ENCODE data around the gene HYKK. TPM values are rescaled to one million over a fixed set of nuclear protein-coding genes. Genes with fewer than 3 reads are reported as not detected.
A peak's percentile ranks its signal among the peaks of the same experiment; 100 is the strongest.

Gene HYKK
- total RNA-seq, 1 experiment from 2014 or later = 3.1 TPM

GRCh38 chr15:78567531-78567930 lies 60.2 kb downstream of the HYKK start:
- H3K4me1 Mint-ChIP-seq = peaks cover 23 to 26% of the 10 kb centered on the region in 2 experiments

More at GRCh38 chr15:78567531-78567930, 60.2 kb downstream of the HYKK start:
- Histone ChIP-seq H2BK15ac (ENCODE audit: low read depth, low read length) (no peak overlapping the region), H2AK5ac (ENCODE audit: insufficient read length, low read length) (no peak overlapping the region), H3K4me1 (ENCODE audit: insufficient read depth, low read length) (no peaks in the 10 kb centered on the region), H2BK120ac (ENCODE audit: low read depth, low read length, poor library complexity, severe bottlenecking) (no peak overlapping the region), H3K9ac (ENCODE audit: extremely low read depth, insufficient read length, low read length) (no peak overlapping the region), H3K18ac (ENCODE audit: insufficient read length, low read depth, low read length) (no peak overlapping the region), H3T11ph (ENCODE audit: low read length) (no peak overlapping the region), H3K27me3 (ENCODE audit: insufficient read depth, low read length) (no peaks in the 10 kb centered on the region), H3K9me3 (ENCODE audit: control insufficient read depth, low read depth, low read length) (no peaks in the 10 kb centered on the region), H3K79me2 (ENCODE audit: insufficient read depth, low read length) (0 out of 2 replicates have a peak, but pooled peaks cover 3% of the 10 kb centered on the region), H3K56ac (ENCODE audit: insufficient read length, low read depth, low read length) (no peak overlapping the region), H3K4me2 (ENCODE audit: insufficient read depth, insufficient read length, low read length) (no peak overlapping the region), H3K4ac (ENCODE audit: low read depth, low read length) (no peak overlapping the region), H3K23me2 (ENCODE audit: insufficient read length, low read depth, low read length, poor library complexity, severe bottlenecking) (peaks cover 6% of the 10 kb centered on the region), H4K5ac (ENCODE audit: insufficient read length, low read depth, low read length) (no peak overlapping the region), H3K23ac (ENCODE audit: insufficient read length, low read depth, low read length) (no peak overlapping the region), H3K14ac (ENCODE audit: insufficient read depth, low read length) (no peak overlapping the region), H4K91ac (ENCODE audit: insufficient read length, low read depth, low read length) (no peak overlapping the region), H2BK20ac (ENCODE audit: low read depth, low read length, poor library complexity, severe bottlenecking) (no peak overlapping the region), H2AFZ (ENCODE audit: low read length) (no peak overlapping the region), H4K20me1 (ENCODE audit: control insufficient read depth, insufficient read depth, insufficient read length) (no peaks in the 10 kb centered on the region), H3K27ac (ENCODE audit: insufficient read length, low read depth, low read length) (no peak overlapping the region), H3K79me1 (ENCODE audit: insufficient read depth, low read depth, low read length, poor library complexity, severe bottlenecking) (no peaks in the 10 kb centered on the region), H2BK5ac (ENCODE audit: insufficient read length, low read length) (no peak overlapping the region), H4K8ac (replicated peaks; ENCODE audit: insufficient read length, low read depth, low read length) (no peak overlapping the region), H2BK12ac (ENCODE audit: insufficient read length, low read depth, low read length) (no peak overlapping the region)
- no peak for DNase-seq
- peak overlapping the region; percentile 11 to 63; a peak in 4 of 5 replicates for H3K4me3 Mint-ChIP-seq
- no peak overlapping the region for H3K27ac Mint-ChIP-seq
- peaks cover 0 to 3% (median 1%) of the 10 kb centered on the region in 3 experiments; a peak in 3 of 7 replicates for H3K36me3 Mint-ChIP-seq (ENCODE audit: insufficient read depth in 1 of 3, low read depth in 3 of 3)
- H3K9me3 Mint-ChIP-seq = no peaks in the 10 kb centered on the region
- WGBS (ENCODE audit: extremely low coverage, insufficient read length, low lambda C conversion rate) = no CpG with 5 or more reads among the region's 4 CpGs
- no peak for TF ChIP-seq CTCF (conservative IDR thresholded peaks at IDR 0.05)
- H3K27me3 Mint-ChIP-seq (ENCODE audit: low read depth) = no peaks in the 10 kb centered on the region; the same call in 1 of the 2 replicates
